ENCODE results near the gene MIS12. TPM values are rescaled to one million over a fixed set of nuclear protein-coding genes. Genes with fewer than 3 reads are reported as not detected.

The MIS12 gene
- total RNA-seq, 1 donor, result 18.6 TPM

GRCh38 chr17:5531085-5531418, 44.7 kb downstream of the MIS12 start:
- no peak for TF ChIP-seq CTCF (IDR thresholded peaks at IDR 0.05; ENCODE audit: insufficient read depth, low read depth, low read length)
- H3K4me3 ChIP-seq (ENCODE audit: low read depth, low read length), result no peak overlapping the region
- DNase-seq (ENCODE audit: low read depth), result no peak

- no peak overlapping the region for H3K4me3 ChIP-seq (ENCODE audit: low read depth, low read length)
- no peak for DNase-seq (ENCODE audit: low read depth)
- TF ChIP-seq CTCF (IDR thresholded peaks at IDR 0.05; ENCODE audit: insufficient read depth, low read depth, low read length), result no peak
Measured at GRCh38 chr17:5532581-5532980, 46.2 kb downstream of the MIS12 start.

- DNase-seq (ENCODE audit: low read depth), result no peak
- H3K4me3 ChIP-seq (ENCODE audit: low read depth, low read length), result no peak overlapping the region
- TF ChIP-seq CTCF (IDR thresholded peaks at IDR 0.05; ENCODE audit: insufficient read depth, low read depth, low read length), result no peak
Measured at GRCh38 chr17:5533486-5534315, 47.3 kb downstream of the MIS12 start.

GRCh38 chr17:5535436-5535835, 49.1 kb downstream of the MIS12 start:
- TF ChIP-seq CTCF (IDR thresholded peaks at IDR 0.05; ENCODE audit: insufficient read depth, low read depth, low read length), result no peak
- H3K4me3 ChIP-seq (ENCODE audit: low read depth, low read length), result no peak overlapping the region
- DNase-seq (ENCODE audit: low read depth), result no peak

- H3K4me3 ChIP-seq (ENCODE audit: low read depth, low read length), result no peak overlapping the region
- TF ChIP-seq CTCF (IDR thresholded peaks at IDR 0.05; ENCODE audit: insufficient read depth, low read depth, low read length), result no peak
- peak; percentile 32 for DNase-seq (ENCODE audit: low read depth)
Measured at GRCh38 chr17:5536866-5537650, 50.7 kb downstream of the MIS12 start.

GRCh38 chr17:5539286-5539685, 52.9 kb downstream of the MIS12 start:
- no peak for DNase-seq (ENCODE audit: low read depth)
- TF ChIP-seq CTCF (IDR thresholded peaks at IDR 0.05; ENCODE audit: insufficient read depth, low read depth, low read length), result no peak

More at GRCh38 chr17:5539286-5539685, 52.9 kb downstream of the MIS12 start:
- no peak overlapping the region for H3K4me3 ChIP-seq (ENCODE audit: low read depth, low read length)
